NCI-H1105 (cell line): ENCODE results near the gene TBC1D9.
"Not testable (repeated sequence)": the region's sequence is repeated elsewhere in the genome, so short reads cannot be mapped to it uniquely, and the experiment has no call there.

ENCODE experiments used
- DNase-seq: peaks from one replicate; lab custom pipeline; 2025; lab: John Stamatoyannopoulos, UW

Gene TBC1D9

GRCh38 chr4:140753329-140753728 lies 2.9 kb downstream of the TBC1D9 start:
- no peak for DNase-seq

GRCh38 chr4:140752291-140753068 lies 3.7 kb downstream of the TBC1D9 start:
- DNase-seq, result no peak

GRCh38 chr4:140750470-140750869 lies 5.7 kb downstream of the TBC1D9 start:
- DNase-seq, result no peak

GRCh38 chr4:140748171-140748570 lies 8.0 kb downstream of the TBC1D9 start:
- no peak for DNase-seq

- not testable (repeated sequence) for DNase-seq
Measured at GRCh38 chr4:140746546-140746945, 9.6 kb downstream of the TBC1D9 start.

- no peak for DNase-seq
Measured at GRCh38 chr4:140744421-140744820, 11.8 kb downstream of the TBC1D9 start.

GRCh38 chr4:140743194-140743931 lies 12.8 kb downstream of the TBC1D9 start:
- DNase-seq, result no peak

GRCh38 chr4:140742838-140743193 lies 13.4 kb downstream of the TBC1D9 start:
- no peak for DNase-seq

GRCh38 chr4:140740906-140741670 lies 15.1 kb downstream of the TBC1D9 start:
- DNase-seq, result no peak

GRCh38 chr4:140740422-140740821 lies 15.8 kb downstream of the TBC1D9 start:
- DNase-seq, result no peak

- DNase-seq, result no peak
Measured at GRCh38 chr4:140739971-140740370, 16.2 kb downstream of the TBC1D9 start.

GRCh38 chr4:140738139-140738538 lies 18.0 kb downstream of the TBC1D9 start:
- DNase-seq, result no peak

- no peak for DNase-seq
Measured at GRCh38 chr4:140736669-140737343, 19.4 kb downstream of the TBC1D9 start.

- DNase-seq, result no peak
Measured at GRCh38 chr4:140735779-140736391, 20.3 kb downstream of the TBC1D9 start.

GRCh38 chr4:140735317-140735716 lies 20.9 kb downstream of the TBC1D9 start:
- no peak for DNase-seq

- no peak for DNase-seq
Measured at GRCh38 chr4:140732780-140733179, 23.4 kb downstream of the TBC1D9 start.

- DNase-seq, result no peak
Measured at GRCh38 chr4:140729344-140730049, 26.7 kb downstream of the TBC1D9 start.

GRCh38 chr4:140726776-140727500 lies 29.2 kb downstream of the TBC1D9 start:
- no peak for DNase-seq

- no peak for DNase-seq
Measured at GRCh38 chr4:140725556-140725955, 30.6 kb downstream of the TBC1D9 start.

- DNase-seq, result no peak
Measured at GRCh38 chr4:140724760-140725159, 31.4 kb downstream of the TBC1D9 start.
